AG10803 (cell line): Measurements from ENCODE around the gene BHLHE40.
"Not testable (repeated sequence)": the region's sequence is repeated elsewhere in the genome, so short reads cannot be mapped to it uniquely, and the experiment has no call there.

Experiments
- DNase-seq: peaks from one replicate; pipeline ENCODE4 v3.0.0; 2010; ENCODE audit warnings: low read depth
- H3K4me3 ChIP-seq: 2 replicates; pipeline ENCODE4 v1.5.1; 2011; ENCODE audit warnings: mild to moderate bottlenecking, low read length, control low read depth
- CTCF ChIP-seq: conservative IDR thresholded peaks from 2 replicates; pipeline ENCODE4 v1.5.1; 2011; ENCODE audit warnings: mild to moderate bottlenecking, low read length, control low read depth, inconsistent platforms

The BHLHE40 gene

DNA sequence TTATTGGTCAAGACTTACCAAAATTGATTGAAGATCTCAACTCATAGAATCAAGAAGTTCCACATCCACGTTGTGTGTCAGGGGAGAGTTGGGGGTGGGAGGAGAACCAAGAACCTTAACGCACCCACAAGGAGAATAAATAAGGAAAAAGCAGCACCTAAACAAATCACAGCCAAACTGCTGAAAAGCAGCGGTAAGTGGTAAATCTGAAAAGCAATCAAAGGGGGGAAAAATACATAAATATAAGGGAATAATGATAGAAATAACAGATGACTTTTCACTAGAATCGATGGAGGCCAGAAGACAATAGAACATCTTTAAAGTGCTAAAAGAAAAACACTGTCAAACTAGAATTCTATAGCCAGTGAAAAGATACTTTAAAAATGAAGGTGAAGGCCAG is 20.1 kb upstream of the BHLHE40 start:
- TF ChIP-seq CTCF = no peak
- H3K4me3 ChIP-seq = no peak overlapping the region
- no peak for DNase-seq

GRCh38 chr3:4961865-4962264 is 17.4 kb upstream of the BHLHE40 start:
- DNase-seq, H3K4me3 ChIP-seq: not testable (repeated sequence)

GRCh38 chr3:4963669-4964570 is 15.3 kb upstream of the BHLHE40 start:
- DNase-seq = no peak
- no peak overlapping the region for H3K4me3 ChIP-seq
- TF ChIP-seq CTCF = no peak

GRCh38 chr3:4966006-4966405 is 13.2 kb upstream of the BHLHE40 start:
- DNase-seq = not testable (repeated sequence)

DNA sequence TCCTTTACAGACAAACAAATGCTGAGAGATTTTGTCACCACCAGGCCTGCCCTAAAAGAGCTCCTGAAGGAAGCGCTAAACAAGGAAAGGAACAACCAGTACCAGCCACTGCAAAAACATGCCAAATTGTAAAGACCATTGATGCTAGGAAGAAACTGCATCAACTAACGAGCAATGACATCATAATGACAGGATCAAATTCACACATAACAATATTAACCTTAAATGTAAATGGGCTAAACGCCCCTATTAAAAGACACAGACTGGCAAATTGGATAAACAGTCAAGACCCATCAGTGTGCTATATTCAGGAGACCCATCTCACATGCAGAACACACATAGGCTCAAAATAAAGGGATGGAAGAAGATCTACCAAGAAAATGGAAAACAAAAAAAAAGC is 11.6 kb upstream of the BHLHE40 start:
- H3K4me3 ChIP-seq, DNase-seq: not testable (repeated sequence)

More at GRCh38 chr3:4966006-4966405, 13.2 kb upstream of the BHLHE40 start:
- not testable (repeated sequence) for H3K4me3 ChIP-seq

DNA sequence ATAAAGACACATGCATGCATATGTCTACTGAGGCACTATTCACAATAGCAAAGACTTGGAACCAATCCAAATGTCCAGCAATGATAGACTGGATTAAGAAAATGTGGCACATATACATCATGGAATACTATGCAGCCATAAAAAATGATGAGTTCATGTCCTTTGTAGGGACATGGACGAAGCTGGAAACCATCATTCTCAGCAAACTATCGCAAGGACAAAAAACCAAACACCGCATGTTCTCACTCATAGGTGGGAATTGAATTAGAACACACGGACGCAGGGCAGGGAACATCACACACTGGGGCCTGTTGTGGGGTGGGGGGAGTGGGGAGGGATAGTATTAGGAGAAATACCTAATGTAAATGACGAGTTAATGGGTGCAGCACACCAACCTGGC is 7.8 kb upstream of the BHLHE40 start:
- DNase-seq, H3K4me3 ChIP-seq: not testable (repeated sequence)

- no peak for DNase-seq
- TF ChIP-seq CTCF = no peak
- no peak overlapping the region for H3K4me3 ChIP-seq
These were observed 7.4 kb upstream of the BHLHE40 start for GRCh38 chr3:4971838-4972237.

DNA sequence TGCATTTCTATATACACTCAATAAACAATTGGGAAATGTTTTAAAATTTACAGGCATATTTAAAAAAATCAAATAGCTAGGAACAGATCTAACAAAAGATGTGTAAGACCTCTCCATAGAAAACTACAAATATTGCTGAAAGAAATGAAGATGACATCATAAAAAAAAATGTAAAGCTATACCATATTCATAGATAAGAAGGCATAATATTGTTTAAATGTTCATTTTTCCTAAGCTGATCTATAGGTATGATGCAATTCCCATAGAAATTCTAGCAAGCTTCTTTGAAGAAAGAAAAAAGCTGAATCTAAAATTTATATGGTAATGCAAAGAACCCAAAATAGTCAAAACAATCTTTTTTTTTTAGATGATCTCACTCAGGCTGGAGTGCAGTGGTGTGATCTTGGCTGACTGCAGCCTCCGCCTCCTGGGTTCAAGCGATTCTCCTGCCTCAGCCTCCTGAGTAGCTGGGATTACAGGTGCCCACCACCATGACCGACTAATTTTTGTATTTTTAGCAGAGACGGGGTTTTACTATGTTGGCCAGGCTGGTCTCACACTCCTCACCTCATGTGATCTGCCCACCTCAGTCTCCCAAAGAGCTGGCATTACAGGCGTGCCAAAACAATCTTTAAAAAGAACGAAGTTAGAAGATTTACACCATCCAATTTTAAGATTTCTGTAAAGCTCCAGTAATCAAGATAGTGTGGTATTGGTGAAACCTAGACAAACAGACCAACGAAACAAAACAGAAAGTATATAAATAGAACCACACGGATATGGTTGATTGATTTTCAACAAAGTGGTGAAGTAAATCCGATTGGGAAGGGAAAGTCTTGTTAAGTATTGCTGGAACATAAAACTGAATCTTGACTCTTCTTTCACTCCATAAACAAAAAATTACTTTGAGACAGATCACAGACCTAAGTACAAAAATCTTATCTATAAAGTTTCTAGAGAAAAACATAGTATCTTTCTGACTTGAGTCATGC is 6.3 kb upstream of the BHLHE40 start:
- H3K4me3 ChIP-seq = no peak overlapping the region
- no peak for DNase-seq
- TF ChIP-seq CTCF = no peak

- no peak overlapping the region for H3K4me3 ChIP-seq
- no peak for TF ChIP-seq CTCF
- DNase-seq = no peak
These were observed 5.1 kb upstream of the BHLHE40 start for GRCh38 chr3:4974154-4974553.
